MM.1S (cell line): ENCODE measurements around the gene TMUB2.
"Not testable (repeated sequence)": the region's sequence is repeated elsewhere in the genome, so short reads cannot be mapped to it uniquely, and the experiment has no call there.

Experiments used
- EZH2phosphoT487 ChIP-seq: fragments of 300-600 bp; sonication (generic); IDR thresholded peaks from 2 replicates; pipeline ENCODE4 v1.6.1; 2018; ENCODE audit warnings: antibody characterized with exemption, low read length
- TF ChIP-seq, protein P1 (sequence below): fragments of 300-600 bp; sonication (generic); IDR thresholded peaks from 2 replicates; pipeline ENCODE4 v1.5.1; 2016; ENCODE audit warnings: antibody characterized with exemption, low read length, mixed read lengths

DNA sequence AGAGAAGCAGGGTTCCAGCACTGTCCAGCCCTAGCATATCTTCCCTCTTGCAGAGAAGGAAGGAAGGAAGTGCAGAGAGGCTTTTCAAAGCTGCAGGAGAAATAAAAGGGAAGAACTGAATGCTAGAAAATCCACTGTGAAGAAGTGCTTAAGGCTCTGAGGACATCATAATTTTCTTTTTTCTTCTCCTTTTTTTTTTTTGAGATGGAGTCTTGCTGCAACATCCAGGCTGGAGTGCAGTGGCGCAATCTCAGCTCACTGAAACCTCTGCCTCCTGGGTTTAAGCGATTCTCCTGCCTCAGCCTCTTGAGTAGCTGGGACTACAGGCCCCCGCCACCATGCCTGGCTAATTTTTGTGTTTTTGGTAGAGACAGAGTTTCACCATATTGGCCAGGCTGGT lies 37.7 kb upstream of the TMUB2 start:
- TF ChIP-seq, protein P1, sequence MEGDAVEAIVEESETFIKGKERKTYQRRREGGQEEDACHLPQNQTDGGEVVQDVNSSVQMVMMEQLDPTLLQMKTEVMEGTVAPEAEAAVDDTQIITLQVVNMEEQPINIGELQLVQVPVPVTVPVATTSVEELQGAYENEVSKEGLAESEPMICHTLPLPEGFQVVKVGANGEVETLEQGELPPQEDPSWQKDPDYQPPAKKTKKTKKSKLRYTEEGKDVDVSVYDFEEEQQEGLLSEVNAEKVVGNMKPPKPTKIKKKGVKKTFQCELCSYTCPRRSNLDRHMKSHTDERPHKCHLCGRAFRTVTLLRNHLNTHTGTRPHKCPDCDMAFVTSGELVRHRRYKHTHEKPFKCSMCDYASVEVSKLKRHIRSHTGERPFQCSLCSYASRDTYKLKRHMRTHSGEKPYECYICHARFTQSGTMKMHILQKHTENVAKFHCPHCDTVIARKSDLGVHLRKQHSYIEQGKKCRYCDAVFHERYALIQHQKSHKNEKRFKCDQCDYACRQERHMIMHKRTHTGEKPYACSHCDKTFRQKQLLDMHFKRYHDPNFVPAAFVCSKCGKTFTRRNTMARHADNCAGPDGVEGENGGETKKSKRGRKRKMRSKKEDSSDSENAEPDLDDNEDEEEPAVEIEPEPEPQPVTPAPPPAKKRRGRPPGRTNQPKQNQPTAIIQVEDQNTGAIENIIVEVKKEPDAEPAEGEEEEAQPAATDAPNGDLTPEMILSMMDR: not testable (repeated sequence)
- not testable (repeated sequence) for TF ChIP-seq EZH2phosphoT487
